Thyroid gland (tissue), 4 donors: ENCODE measurements around the gene CSF2RB. TPM values are rescaled to one million over a fixed set of nuclear protein-coding genes. Genes with fewer than 3 reads are reported as not detected.
A peak's percentile ranks its signal among the peaks of the same experiment; 100 is the strongest.

ENCODE experiments used
- DNase-seq, 2 donors: peaks; one replicate each; pipeline ENCODE4 v3.0.0-alpha.2; 2019
- H3K27ac ChIP-seq, 3 donors: fragments of 200-600 bp; sonication (generic); 1 replicate in 2 of 3; 2 replicates in 1 of 3; pipeline ENCODE4 v1.5.1; 2016 to 2019; ENCODE audit warnings: mild to moderate bottlenecking in 1 of 3, moderate library complexity in 1 of 3
- H3K27me3 ChIP-seq: fragments of 200-600 bp; sonication (generic); one replicate; pipeline ENCODE4 v1.5.1; 2019
- H3K36me3 ChIP-seq, 2 donors: fragments of 200-600 bp; sonication (generic); one replicate each; pipeline ENCODE4 v1.5.1; 2016 to 2019
- H3K4me1 ChIP-seq, 2 donors: fragments of 200-600 bp; sonication (generic); one replicate each; pipeline ENCODE4 v1.5.1; 2017 to 2019
- H3K4me3 ChIP-seq, 3 donors: fragments of 200-600 bp; sonication (generic); replicated peaks in 1 of 3; 1 replicate in 2 of 3; 2 replicates in 1 of 3; pipeline ENCODE4 v1.5.1; 2016; ENCODE audit warnings: mild to moderate bottlenecking in 1 of 3
- H3K9me3 ChIP-seq: fragments of 200-600 bp; sonication (generic); one replicate; pipeline ENCODE4 v1.5.1; 2017
- CTCF ChIP-seq, 6 experiments: fragments of 200-600 bp in 3 of 6; fragments of 450-650 bp in 3 of 6; sonication (generic) in 3 of 6; IDR thresholded peaks; one replicate each; pipeline ENCODE4 v1.5.1; 2016 to 2019; ENCODE audit warnings: antibody characterized with exemption in 6 of 6, mild to moderate bottlenecking in 2 of 6, inconsistent platforms in 1 of 6, moderate library complexity in 1 of 6
- POLR2A ChIP-seq, 2 donors: fragments of 450-650 bp; IDR thresholded peaks; one replicate each; pipeline ENCODE4 v1.6.1; 2017; ENCODE audit warnings: antibody characterized with exemption in 2 of 2, mild to moderate bottlenecking in 2 of 2, moderate library complexity in 1 of 2
- WGBS, 2 donors: methylation state at CpG; one replicate each; pipeline ENCODE4 v1.1.5; 2017; 5-methylcytosine and 5-hydroxymethylcytosine counted together
- intact Hi-C: fragments of 100-400 bp; cut with DNase I; formaldehyde crosslinking; loops from one replicate; pipeline ENCODE4 v1.15.1; 2023
- total RNA-seq, 4 donors: library from RNA; depleted of rRNA; stranded (reverse); fragments of >200 nt; gene quantifications; one replicate each; pipeline ENCODE4 v1.2.3, GENCODE V29; 2016

The CSF2RB gene
- total RNA-seq, 4 donors from 2014 or later = 1.9 to 7.1 (median 3.0) TPM

DNA sequence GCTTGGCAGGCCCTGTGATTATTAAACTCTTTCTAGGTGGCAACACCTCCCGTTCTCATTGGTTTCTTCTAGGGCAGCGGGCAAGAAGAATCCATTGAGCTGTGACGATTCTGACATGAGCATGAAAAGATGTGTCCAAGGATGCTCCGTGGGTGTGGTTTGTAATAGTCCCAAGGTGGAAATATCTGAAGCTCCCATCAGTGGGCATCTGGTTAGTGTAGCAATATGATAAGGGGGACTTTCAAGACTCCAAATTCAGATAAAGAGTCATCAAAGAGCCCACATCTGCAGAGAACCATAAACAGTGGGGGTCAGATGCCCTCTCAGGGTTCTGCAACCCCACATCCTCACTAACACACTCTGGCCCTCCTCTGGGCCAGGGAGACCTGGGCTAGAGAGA is 63.2 kb downstream of the CSF2RB start:
- Histone ChIP-seq H3K9me3 (no peaks in the 10 kb centered on the region), H3K27me3 (no peaks in the 10 kb centered on the region), H3K4me1 (peaks cover 0 to 7% of the 10 kb centered on the region in 2 donors), H3K27ac (no peak overlapping the region), H3K4me3 (no peak overlapping the region), H3K36me3 (no peaks in the 10 kb centered on the region)
- intact Hi-C loops = loop anchor here (5.0 kb wide), 2 partner anchors 119 to 194 kb away; no protein-coding TSS in a partner anchor
- TF ChIP-seq CTCF (IDR thresholded peaks at IDR 0.05) (no peak), POLR2A (IDR thresholded peaks at IDR 0.05) (no peak)
- WGBS, 2 donors = 88 to 89% methylated on average over 4 of the region's 4 CpGs
- no peak for DNase-seq

DNA sequence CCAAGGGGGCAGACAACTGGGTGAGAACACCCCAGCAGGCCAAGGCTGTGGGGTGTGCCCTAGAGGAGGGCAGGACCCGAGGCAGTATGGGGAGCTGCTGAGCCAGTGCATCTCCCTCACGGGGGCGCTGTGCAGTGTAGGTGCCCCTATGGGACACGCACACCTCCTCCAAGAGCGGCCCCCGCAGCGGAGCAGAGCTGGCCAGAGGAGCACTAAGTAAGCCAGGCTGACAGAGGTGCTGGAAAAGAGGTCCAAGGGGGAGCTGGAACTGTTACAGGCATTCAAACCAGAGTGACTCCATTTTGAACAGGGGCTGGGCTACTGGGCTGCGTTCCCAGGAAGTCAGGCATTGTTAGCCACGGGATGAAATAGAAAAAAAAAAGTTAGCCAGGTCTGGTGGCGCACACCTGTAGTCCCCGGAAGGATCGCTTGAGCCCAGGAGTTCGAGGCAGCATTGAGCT is 64.0 kb downstream of the CSF2RB start:
- 18 to 30% methylated on average over 6 to 9 of the region's 13 CpGs for WGBS, 2 donors
- Histone ChIP-seq H3K4me3 (peak overlapping the region in 1 of 3 donors; percentile 2), H3K9me3 (no peaks in the 10 kb centered on the region), H3K27ac (no peak overlapping the region), H3K4me1 (peaks cover 0 to 7% of the 10 kb centered on the region in 2 donors), H3K36me3 (no peaks in the 10 kb centered on the region), H3K27me3 (no peaks in the 10 kb centered on the region)
- intact Hi-C loops = loop anchor here (5.0 kb wide), 2 partner anchors 120 to 195 kb away; no protein-coding TSS in a partner anchor
- TF ChIP-seq POLR2A (IDR thresholded peaks at IDR 0.05) (no peak), CTCF (IDR thresholded peaks at IDR 0.05) (peak in 2 of 6 experiments; percentile 15 to 25)
- DNase-seq = peak; percentile 46 to 52

- peaks cover 0 to 7% of the 10 kb centered on the region in 2 donors for H3K4me1 ChIP-seq
- H3K9me3 ChIP-seq = no peaks in the 10 kb centered on the region
- WGBS, 2 donors = 14 to 17% methylated on average over 18 of the region's 18 CpGs
- intact Hi-C loops = loop anchor here (5.0 kb wide), 2 partner anchors 121 to 196 kb away; no protein-coding TSS in a partner anchor
- H3K27me3 ChIP-seq = no peaks in the 10 kb centered on the region
- H3K36me3 ChIP-seq = no peaks in the 10 kb centered on the region
- peak; percentile 89 to 91 for DNase-seq
- H3K4me3 ChIP-seq = peak overlapping the region in 1 of 3 donors; percentile 2
- H3K27ac ChIP-seq = no peak overlapping the region
- TF ChIP-seq POLR2A (IDR thresholded peaks at IDR 0.05) (peak in 1 of 2 donors; percentile 29), CTCF (IDR thresholded peaks at IDR 0.05) (peak; percentile 68 to 93 (median 88))
Observed at GRCh38 chr22:36977947-36978660, 64.7 kb downstream of the CSF2RB start.

DNA sequence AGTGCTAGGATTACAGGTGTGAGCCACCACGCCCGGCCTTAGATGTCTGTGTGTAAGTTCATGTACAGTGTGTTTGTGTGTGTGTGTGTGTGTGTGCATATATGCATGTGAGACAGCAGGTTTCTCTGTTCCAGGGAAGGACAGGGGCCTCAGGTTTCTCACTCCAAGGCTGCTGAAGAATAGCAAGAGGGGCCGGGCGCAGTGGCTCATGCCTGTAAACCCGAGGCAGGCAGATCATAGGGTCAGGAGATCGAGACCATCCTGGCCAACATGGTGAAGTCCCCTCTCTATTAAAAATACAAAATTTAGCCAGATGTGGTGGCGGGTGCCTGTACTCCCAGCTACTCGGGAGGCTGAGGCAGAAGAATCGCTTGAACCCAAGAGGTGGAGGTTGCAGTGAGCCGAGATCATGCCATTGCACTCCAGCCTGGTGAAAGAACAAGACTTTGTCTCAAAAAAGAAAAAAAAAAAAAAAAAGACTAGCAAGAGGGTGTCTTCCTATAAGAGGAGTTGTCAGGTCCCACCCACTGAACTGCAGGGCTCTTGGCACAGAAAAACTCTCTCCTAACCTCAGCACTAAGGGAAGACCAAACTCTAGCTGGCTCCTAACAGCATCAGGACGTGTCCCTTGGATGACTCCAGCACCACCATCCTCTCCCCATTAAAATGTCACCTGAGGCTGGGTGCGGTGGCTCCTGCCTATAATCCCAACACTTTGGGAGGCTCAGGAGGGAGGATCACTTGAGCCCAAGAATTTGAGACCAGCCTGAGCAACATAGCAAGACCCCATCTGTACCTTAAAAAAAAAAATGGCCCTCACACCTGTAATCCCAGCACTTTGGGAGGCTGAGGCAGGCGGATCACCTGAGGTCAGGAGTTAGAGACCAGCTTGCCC is 65.8 kb downstream of the CSF2RB start:
- H3K27ac ChIP-seq = no peak overlapping the region
- H3K4me3 ChIP-seq = no peak overlapping the region
- no peak for TF ChIP-seq CTCF (IDR thresholded peaks at IDR 0.05)
- no peak for TF ChIP-seq POLR2A (IDR thresholded peaks at IDR 0.05)
- intact Hi-C loops = loop anchor here (5.0 kb wide), 2 partner anchors 122 to 197 kb away; no protein-coding TSS in a partner anchor
- no peak for DNase-seq
- peaks cover 0 to 7% of the 10 kb centered on the region in 2 donors for H3K4me1 ChIP-seq
- no peaks in the 10 kb centered on the region for H3K36me3 ChIP-seq
- H3K9me3 ChIP-seq = no peaks in the 10 kb centered on the region
- H3K27me3 ChIP-seq = no peaks in the 10 kb centered on the region
- 87 to 92% methylated on average over 13 of the region's 13 CpGs for WGBS, 2 donors
